DMS79 (cell line): ENCODE measurements around the gene PDZD7.

ENCODE experiments used
- DNase-seq: peaks from one replicate; lab custom pipeline; 2025; lab: John Stamatoyannopoulos, UW

The PDZD7 gene

DNA sequence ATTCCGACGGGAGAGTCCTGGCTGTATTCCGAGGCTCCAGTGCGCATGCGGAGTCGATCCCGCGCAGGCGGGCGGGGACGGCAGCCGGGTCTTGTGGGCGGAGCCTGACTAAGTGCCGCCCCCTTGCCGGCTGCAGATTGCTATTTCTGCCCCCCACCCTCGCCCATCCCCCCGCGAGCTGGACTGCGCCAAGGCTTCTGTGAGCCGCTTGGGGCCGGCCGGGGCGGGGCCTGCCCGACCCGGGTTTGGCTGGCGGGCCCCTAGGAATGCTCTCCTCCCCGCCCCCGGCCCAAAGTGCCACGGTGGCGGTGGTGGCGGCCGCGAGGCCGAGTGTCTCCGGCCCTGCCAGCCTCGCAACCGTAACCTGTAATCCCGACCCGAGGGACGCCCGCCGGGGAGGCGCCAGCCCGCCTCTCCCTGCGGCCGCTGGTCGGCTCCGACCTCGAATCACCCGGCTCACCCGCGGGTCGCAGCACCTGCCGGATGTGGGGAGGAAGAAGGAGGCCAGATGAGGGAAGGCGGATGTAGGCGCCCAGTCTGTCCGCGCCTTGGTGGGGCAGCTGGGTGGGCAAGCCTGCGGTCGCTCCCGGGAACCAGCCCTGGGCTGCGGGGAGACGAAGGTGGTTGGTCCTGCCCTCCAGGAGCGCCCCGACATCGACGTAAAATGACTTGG lies 30.2 kb upstream of the PDZD7 start:
- DNase-seq = peak; percentile 76

DNA sequence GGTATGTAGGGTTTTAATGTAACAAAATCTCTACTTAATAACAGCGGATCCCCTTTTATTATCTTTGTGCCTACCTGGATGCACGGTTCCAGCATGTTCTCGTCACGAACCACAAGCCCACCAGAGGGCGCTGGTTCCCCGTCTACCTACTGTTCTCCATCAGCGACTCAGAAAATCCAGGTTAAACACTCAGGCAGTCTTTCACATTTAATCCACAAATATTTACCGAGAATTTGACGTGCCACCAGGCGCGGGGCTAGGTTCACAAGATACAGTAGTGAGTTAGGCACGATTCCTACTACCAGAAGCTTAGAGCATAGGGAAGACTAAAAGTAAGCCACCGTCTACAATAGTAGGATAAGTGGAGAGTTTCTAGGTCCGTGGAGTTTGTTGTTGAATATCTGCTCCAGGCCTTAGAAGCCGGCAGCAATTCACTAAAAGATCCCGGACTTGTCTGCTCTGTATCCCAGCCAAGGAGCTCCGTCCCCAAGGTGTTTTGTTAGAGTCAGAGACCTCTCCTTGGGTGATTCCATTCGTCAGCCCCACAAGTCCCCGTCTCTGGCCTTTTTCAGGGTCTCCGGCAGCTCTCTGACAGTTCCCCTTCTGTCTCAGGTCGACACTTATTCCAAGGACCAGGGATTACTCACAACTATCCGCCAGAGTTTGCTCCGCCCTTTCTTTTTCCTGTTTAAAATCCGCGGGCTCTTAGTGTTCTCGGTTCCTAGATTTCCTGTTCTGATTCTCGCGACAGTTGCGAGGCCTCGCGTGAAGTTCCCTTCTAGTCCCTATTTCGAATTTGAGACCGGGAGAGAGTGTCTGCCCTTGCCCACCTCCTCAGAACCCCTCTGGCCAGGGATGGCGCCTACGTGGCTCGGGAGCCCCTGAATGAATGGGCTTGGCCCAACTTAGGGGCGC lies 29.4 kb upstream of the PDZD7 start:
- peak; percentile 76 for DNase-seq

DNA sequence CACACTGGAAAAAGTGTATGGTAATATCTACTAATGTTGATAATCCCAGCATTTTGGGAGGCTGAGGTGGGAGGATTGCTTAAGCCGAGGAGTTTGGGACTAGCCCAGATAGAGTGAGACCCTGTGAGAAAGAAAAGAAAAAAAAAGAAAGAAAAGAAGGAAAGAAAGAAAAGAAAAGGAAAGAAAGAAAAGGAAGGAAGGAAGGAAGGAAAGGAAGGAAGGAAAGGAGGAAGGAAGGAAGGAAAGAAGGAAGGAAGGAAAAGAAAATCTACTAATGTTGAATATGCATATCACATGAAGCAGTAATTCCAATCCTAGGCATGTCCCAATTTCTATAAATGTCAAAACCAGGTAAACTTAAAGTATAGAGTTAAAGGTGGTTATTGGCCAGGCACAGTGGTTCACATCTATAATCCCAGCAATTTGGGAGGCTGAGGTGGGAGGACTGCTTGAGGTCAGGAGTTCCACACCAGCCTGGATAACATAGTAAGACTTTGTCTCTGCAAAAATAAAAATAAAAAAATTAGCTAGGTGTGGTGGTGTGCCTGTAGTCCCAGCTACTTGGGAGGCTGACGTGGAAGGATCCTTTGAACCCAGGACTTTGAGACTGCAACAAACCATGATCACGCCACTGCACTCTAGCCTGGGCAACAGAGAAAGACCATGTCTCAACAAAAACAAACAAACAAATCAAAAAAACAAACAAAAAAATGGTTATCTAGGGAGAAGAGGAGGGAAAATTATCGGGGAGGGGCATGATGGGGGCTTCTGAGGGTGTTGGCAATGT lies 25.6 kb upstream of the PDZD7 start:
- DNase-seq = no peak

DNA sequence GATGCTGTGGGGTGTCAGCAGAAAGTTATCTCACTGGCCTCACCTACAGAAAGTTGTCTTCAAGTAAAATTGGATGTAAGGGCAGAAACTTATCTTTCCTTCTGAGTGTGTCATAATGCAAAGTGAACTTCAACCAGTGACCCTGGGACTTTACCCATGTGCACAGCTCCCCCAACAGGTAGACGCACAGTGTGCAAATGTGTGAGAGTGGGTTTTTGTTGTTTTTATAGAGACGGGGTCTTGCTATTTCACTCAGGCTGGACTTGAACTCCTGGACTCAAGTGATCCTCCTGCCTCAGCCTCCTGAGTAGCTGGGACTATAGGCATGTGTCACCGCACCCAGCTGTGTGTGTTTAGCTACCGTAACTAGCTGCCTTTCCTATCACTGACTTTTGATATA lies 24.5 kb upstream of the PDZD7 start:
- DNase-seq = no peak

DNA sequence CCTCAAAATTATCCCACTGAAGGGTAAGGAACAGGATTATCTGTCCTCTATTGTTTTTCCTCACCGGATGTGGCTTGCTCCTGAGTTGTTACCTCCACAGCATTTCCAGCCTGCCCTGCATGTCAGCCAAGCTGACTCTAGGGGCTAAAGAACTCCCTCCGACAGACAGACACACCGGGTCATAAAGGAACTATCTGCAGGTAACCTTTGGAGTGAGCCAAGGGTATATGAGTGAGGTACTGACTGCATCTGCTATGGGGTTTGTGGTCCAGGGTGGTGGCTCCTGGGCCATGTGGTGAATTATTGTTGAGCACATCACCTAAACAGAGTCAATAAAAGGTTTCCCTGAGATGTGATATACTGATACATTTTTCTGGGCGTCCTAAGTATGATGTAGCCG lies 23.9 kb upstream of the PDZD7 start:
- no peak for DNase-seq

DNA sequence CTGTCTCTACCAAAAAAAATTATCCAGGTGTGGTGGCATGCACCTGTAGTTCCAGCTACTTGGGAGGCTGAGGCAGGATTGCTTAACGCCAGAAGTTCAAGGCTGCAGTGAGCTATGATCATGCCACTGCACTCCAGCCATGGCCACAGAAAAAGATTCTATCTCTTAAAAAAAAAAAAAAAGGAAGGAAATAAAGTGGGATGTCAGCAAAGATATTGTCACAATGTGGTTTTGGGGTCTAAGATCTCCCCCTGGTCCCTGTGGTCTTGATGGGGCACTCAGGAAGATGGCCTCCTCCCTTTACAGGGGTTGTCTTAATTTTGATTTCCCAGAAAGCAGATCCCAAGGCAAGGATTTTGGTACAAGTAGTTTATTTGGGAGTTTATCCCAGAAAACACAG lies 23.4 kb upstream of the PDZD7 start:
- DNase-seq = no peak

DNA sequence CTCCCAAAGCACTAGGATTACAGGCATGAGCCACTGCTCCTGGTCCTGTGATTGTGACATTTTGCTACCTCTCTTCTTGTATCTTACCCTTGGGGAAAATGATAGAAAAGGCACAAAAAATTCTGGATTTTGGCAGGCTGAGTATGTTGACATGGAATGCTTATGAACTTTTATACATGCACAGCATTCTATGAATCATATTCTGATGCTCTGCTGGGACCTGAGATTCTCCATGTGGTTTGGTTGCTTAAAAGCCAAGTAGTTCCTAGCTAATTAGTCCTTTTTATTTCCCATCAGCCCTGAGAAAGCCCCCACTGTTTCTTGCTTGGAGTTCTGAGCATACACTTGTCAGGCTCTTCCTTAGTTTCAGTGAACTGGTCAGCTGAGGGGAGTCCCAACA lies 22.6 kb upstream of the PDZD7 start:
- no peak for DNase-seq

DNA sequence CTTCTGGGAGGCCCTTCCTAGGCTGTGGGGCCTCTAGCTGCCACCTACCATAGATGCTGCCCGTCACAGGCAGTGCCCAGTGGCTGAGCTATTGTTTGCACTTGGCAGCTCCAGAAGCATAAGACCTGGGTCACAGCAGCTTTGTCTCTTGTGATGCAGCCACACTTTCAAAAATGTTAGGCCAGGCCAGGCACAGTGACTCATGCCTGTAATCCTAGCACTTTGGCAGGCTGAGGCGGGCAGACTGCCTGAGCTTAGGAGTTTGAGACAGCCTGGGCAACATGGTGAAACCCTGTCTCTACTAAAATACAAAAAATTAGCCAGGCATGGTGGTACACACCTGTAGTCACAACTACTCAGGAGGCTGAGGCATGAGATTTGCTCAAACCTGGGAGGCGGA lies 21.4 kb upstream of the PDZD7 start:
- DNase-seq = no peak

DNA sequence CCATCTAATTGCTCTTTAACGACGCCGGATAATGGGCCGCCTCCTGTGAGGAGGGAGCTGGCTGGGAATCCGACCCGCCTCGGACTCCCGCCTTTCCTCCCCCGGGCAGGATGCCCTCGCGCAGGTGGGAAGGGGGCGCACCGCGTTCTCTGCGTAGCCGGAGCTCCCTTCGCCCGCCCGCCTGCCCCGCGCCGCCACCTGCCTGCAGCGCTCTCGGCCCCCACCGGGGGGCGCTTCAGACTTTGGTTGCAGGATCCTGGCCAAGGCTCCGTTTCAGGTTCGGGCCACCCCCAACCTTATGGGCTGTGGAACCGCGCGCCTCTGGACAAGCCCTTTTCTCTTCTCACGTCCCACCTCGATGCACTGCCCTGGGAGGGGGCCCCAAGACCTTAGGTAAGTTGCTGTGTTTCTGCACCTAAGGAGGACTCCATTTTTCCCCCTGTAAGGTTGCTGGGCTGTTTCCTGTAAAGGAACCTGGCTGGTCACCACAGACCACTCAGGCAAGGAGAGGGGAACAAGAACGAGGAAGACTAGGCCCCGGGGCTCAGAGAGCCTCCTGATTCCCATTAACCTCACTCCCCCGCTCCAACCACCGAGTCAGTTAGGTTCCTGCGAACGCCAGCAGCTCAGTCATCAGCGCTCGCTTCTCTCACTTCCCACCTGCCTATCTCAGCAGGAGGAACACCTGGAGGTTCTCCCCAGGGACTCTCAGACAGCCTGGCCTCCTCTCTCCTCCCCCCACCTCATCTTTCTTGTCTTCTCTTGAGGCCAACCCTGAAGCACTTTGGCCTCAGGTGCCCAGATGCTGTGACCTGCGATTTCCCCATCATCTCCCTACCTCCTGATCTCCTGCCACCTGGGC lies 19.5 kb upstream of the PDZD7 start:
- DNase-seq = no peak

DNA sequence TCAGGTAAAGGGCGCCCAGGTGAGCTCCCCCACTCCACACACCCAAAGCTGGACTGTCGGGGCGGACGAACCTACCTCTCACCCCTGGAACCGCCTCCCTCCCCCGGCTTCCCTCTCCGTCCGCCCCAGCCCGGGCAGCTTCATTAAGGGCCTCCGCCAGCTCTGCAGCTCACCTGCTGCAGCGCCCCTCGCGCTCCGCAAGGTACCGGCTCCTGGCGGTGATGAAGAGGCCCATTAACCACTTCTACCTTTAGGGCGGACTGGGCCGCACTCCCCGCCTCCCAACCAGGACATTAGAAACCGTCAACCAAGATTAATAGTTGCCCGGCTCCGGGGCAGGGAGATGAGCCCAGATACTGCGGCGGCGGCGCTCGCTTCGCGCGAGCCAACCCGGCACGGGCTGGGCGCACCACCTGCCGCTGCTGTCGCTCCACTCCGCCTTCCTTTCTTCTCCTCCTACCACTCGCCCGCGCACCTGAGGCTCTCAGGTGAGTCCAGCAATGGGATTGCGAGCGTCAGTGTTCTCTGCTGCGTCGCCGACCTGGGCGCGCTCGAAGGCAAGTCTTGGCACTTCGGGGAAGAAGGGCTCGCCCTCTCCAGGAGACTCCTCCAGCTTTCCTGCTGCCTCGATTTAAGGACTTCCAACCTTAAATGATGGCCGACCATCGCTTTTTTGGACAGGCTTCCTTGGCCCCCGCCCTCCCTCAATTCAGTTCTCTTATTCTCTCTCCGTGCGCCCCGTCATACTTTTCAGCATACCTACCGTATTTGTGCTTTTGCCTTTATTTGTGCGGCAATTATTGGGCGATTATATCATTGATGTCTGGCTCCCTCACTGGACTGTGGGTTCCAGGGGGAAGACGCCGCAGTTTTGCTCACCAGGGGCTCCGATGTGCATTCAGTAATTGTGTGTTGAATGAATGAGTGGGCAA lies 17.3 kb upstream of the PDZD7 start:
- DNase-seq = no peak

DNA sequence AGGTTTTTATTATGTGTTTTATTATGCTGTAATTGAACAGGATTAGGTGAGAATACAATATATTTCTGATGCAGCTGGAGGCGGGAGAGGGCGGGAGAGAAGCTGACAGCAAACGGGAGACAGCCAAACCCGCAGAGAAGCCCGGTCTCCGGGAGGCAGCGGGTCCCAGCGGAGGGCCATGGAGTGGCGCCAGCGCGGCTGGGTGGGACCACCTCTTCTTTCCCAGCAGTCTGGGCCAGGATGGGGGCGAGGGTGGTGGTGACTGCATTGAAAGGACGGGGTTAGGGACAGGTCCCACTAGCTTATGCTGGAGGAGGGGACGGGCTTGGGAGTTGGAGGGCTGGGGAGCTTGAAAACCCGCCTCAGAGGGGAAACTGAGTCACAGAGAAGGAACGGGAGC lies 16.3 kb upstream of the PDZD7 start:
- DNase-seq = no peak

DNA sequence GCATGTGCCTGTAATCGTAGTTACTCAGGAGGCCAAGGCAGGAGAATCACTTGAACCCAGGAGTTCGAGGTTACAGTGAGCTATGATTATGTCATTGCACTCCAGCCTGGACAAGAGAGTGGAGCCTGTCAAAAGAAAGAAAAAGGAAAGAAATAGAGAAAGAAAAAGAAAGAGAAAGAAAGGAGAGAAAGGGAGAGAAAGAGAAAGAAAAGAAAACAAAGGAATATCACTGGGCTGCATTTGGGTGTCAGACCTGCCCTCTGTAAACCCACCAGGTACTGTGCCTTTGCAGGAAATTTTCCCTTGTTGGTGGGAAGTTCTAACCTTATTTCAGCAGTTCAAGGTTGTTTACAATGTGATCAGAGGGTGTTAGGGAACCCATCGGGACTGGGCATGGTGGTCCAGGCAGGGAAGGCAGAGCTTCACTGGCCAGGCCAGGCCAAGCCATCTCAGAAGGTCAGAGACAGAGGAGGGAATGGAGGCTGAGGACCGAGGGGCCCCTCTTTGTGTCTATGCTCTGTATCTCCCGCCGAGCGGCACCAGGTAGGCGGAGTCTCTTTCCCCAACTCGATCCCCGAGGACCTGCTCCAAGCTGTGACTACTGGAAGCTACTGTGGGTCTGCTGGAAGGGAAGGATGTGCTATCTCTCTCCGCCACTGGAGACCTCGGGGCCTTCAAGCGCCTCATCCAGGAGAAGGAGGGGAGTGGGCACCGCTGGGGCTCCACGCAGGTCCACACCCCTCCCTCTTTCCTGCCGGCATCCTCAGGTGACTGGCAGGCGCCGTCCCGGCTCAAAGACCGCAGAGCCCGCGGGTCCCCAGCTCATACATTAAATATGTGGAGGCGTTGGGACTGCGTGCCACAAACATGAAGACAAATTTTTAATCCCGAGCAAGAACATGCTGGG lies 15.7 kb upstream of the PDZD7 start:
- no peak for DNase-seq

DNA sequence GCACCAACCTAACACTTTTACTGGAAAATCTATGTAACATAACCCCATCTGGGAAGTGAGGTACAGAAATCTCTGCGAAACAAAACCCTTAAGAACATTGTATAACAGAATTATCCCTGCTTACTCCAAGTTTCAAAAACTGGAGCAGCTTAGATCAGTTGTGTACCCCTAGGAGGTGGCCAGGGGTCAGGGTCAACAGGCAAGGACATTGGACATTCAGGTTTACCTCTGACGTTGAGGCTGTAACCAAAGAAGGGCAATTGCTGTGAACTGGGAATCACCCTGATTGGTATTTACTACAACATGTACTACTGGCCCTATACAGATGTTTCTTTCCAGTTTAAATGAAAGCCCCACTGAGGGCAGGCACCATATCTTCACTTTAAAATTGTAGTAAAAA lies 13.2 kb upstream of the PDZD7 start:
- no peak for DNase-seq

DNA sequence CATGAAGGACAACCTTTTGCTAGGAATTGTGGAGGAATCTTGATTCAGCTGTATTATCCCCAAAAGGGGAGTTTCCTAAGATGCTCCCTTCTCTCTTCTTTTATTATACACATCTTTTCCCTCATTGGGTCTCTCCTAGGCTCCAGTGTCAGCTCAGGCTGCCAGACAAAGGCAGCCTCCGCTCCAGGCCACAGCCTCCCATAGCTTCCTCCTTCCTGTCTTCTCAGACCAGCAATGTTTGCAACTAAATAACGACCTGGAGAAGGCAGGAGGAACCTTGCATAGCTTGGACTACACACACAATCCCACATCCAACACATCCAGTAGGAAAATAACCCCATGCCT lies 12.4 kb upstream of the PDZD7 start:
- no peak for DNase-seq

DNA sequence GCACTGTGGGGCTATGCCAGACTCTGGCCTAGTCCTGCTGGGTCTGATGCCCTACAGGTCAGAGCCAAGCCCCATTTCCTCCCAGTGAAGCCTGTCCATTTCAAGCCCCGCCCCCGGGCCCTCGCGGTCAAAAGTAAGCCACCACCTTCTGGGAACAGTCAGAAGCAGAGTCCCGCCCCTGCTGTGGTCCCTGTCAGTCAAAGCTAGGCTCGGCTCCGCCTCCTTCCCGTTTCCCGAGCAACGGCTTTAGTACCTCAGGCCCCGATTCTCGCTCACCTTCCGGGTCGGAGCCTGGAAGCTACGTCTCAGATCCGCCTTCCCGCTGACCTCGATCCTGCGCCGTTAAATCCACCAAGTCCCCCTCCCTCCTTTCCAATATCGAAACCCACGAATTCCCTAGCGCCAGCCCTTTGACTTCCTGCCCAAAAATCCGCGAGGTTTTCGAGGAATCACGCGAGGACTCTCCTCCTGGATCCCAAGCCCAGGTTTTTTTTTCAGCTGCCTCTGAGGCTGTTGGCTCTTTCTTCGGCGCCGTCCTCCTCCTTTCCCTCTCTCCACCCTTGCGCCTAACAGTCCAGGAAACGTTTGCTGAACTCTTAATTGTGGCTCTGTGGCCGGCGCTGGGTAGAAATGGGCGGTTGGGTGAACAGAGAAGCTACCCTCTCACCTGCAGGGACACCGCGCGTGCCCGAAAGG lies 11.9 kb upstream of the PDZD7 start:
- peak; percentile 78 for DNase-seq

DNA sequence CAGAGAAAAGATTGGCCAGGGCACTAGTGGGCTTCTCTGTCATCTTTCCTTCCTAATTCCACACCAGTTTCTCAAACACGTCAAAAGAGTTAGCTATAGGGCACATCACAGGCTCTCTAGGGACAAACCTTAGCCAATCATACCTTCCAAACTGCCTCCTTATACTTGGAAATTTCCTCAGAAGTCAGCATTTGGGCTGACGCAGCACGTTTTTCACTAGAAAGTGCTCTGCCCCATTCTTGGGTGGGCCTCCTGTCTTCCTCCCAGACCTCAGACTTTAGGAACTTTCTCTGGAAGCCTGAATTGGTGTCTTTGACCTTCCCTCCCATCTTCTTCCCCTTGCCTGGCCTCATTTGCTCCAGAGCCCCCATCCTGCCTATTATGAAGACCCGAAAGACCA lies 11.2 kb upstream of the PDZD7 start:
- DNase-seq = no peak

DNA sequence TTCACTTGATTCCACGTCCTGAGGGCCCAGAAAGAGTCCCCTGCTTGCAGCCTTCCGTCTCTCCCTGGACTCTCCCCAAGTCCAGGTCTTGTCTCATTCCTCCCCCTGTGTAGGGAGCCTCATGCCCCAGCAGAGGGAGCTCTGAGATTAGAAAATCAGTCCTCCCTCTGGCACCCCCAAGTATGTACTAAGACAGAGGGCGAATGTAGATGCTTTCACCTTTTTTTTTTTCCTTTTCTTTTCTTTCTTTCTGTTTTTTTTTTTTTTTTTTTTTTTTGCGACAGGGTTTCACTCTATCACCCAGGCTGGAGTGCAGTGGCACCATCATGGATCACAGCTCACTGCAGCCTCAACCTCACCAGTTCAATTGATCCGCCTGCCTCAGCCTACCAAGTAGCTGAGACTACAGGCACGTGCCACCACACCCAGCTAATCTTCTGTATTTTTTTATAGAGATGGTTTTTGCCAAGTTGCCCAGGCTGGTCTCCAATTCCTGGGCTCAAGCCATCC lies 10.4 kb upstream of the PDZD7 start:
- peak; percentile 21 for DNase-seq

DNA sequence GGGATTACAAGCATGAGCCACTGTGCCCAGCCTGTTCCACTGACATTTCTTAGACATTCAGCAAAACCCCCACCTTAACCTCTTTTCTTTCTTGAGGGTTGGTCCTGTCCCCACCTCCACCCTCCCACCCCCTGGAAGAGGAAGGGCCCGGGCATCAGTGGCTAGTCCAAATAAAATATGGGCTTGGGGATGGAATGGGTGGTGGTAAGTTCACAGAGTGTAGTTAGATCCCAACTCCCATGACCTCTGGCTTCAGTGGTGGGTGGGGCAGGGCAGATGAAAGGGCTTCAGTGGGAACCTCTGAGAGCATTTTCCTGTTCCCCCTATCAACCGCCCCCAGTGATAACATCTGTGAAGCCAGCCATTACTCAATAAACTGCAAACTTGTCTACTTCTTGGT lies 9.9 kb upstream of the PDZD7 start:
- DNase-seq = no peak

DNA sequence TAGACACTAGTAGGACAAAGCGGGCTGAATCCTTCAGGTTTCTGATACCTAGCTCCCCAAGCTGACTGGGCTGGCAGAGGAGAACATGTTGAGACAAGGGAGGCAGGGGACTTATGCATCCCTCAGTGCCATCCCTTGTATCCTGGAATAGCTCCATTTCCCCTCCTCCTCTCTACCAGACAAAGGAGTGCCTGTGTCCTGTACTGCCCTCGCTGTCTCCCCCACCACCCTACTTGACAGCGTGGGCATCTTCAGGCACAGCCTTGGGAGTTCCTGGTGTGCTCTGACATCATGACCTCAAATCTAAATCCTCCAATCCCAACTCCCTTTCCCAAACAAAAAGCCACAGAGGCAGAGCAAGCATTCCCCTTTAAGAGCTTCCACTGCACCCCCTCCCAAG lies 9.1 kb upstream of the PDZD7 start:
- no peak for DNase-seq
